Neutrophil (primary cell): ENCODE measurements around the gene RNPEPL1.

Source experiments
- H3K27ac ChIP-seq: fragments of 200-600 bp; sonication (generic); 2 replicates; pipeline ENCODE4 v1.5.1; 2016; ENCODE audit warnings: mild to moderate bottlenecking, moderate library complexity
- H3K27me3 ChIP-seq: fragments of 200-600 bp; sonication (generic); 2 replicates; pipeline ENCODE4 v1.6.0; 2016; ENCODE audit warnings: mild to moderate bottlenecking
- H3K36me3 ChIP-seq: fragments of 200-600 bp; sonication (generic); 2 replicates; pipeline ENCODE4 v1.5.1; 2017
- H3K4me1 ChIP-seq, 2 experiments: fragments of 200-600 bp in 1 of 2; sonication (generic) in 1 of 2; 1 replicate in 1 of 2; 2 replicates in 1 of 2; pipeline versions ENCODE4 v1.5.1 to v1.6.1; 2013 to 2016; ENCODE audit warnings: low read depth in 1 of 2, low read length in 1 of 2, mild to moderate bottlenecking in 1 of 2, moderate library complexity in 1 of 2; ENCODE audit not compliant: control insufficient read depth in 1 of 2, insufficient read depth in 1 of 2
- H3K4me3 ChIP-seq, 2 experiments: fragments of 200-600 bp in 1 of 2; sonication (generic) in 1 of 2; 1 replicate in 1 of 2; 2 replicates in 1 of 2; pipeline ENCODE4 v1.5.1; 2013 to 2016; ENCODE audit warnings: low read depth in 1 of 2, low read length in 1 of 2, mild to moderate bottlenecking in 1 of 2, moderate library complexity in 1 of 2
- H3K9me3 ChIP-seq: fragments of 200-600 bp; sonication (generic); 2 replicates; pipeline ENCODE4 v1.5.1; 2016
- CTCF ChIP-seq: fragments of 200-600 bp; sonication (generic); IDR thresholded peaks from 2 replicates; pipeline ENCODE4 v1.5.1; 2016; ENCODE audit warnings: antibody characterized with exemption

Gene RNPEPL1

DNA sequence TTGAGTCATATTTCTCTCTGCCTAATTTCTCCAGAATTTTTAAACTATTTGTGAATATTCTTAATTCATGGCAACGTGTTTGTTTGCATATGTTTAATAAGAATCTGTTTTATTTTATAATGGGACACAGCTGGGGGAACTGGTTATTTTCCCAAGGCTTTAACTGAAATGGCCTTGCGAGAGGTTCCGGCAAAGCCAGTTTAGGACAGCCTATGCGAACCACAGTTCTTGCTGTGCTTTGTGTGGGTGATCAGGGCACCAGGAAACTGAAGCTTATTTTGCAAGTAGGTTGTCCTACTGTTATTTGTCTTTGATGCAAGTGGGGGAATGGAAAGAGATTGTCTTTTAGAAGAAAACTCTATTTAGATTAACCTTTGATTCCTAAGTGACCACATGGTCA lies 17.0 kb upstream of the RNPEPL1 start:
- Histone ChIP-seq H3K9me3 (no peaks in the 10 kb centered on the region), H3K27me3 (no peaks in the 10 kb centered on the region), H3K36me3 (peaks cover 24% of the 10 kb centered on the region), H3K4me1 (no peaks in the 10 kb centered on the region), H3K27ac (no peak overlapping the region), H3K4me3 (no peak overlapping the region)
- TF ChIP-seq CTCF = no peak

DNA sequence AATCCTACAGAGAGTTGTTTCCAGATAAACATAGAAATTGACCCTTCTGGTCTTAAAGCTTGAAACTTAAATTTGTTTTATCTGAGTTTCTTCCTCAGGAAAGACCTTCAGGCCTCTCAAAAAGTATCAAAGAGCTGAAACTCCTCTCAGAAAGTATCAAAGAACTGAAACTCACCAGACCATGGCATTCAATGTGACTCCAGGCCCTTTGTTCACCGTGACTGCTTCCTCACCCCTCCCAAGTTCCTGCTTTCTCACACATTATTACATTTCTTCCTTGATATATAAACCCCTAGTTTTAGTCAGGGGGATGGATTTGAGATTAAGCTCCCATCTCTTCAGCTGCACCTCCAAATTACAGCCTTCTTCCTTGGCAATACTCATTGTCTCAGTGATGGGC lies 16.5 kb upstream of the RNPEPL1 start:
- no peak overlapping the region for H3K4me3 ChIP-seq
- H3K27ac ChIP-seq = no peak overlapping the region
- H3K27me3 ChIP-seq = no peaks in the 10 kb centered on the region
- peaks cover 24% of the 10 kb centered on the region for H3K36me3 ChIP-seq
- peaks cover under 1 to 2% of the 10 kb centered on the region in 2 experiments for H3K4me1 ChIP-seq
- no peaks in the 10 kb centered on the region for H3K9me3 ChIP-seq
- no peak for TF ChIP-seq CTCF

- Histone ChIP-seq H3K4me1 (peaks cover 18 to 22% of the 10 kb centered on the region in 2 experiments), H3K36me3 (peaks cover 24% of the 10 kb centered on the region), H3K4me3 (no peak overlapping the region), H3K27me3 (peaks cover 15% of the 10 kb centered on the region), H3K27ac (no peak overlapping the region), H3K9me3 (no peaks in the 10 kb centered on the region)
- no peak for TF ChIP-seq CTCF
Observed at GRCh38 chr2:240553956-240554480, 14.3 kb upstream of the RNPEPL1 start.

DNA sequence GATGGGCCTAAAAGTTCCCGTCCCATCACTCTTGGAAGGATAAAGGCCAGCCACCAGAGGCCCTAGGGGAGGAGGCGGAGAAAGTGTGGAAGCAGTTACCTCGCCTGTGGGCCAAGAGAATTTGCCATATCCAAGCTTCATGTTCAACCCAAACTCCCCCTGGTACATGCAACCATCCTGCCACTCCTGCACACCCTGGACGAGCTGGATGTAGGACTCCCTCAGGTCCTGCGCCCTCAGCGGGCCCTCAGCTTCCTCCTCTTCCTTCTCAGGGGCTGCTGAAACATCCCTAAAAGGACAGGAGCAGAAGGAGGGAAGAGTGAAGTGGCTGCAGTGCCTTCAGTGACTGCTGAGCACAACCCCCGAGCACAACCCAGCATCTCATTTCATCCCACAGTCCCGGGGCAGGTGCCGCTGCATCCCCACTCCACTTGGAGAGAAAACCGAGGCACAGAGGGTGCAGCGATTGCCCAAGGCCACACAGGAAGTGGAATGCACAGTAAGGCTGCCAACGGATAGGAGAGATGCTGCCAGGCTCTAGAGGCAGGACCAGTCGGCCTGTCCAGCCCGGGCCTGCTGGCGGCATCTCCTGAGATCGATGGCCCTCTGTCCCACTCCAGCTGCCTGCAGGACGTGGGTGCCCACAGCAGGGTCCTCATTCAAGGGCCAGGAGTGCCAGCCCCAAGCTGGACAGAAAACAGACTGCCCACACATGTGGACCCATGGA lies 13.4 kb upstream of the RNPEPL1 start:
- H3K36me3 ChIP-seq = peaks cover 24% of the 10 kb centered on the region
- no peaks in the 10 kb centered on the region for H3K9me3 ChIP-seq
- H3K27me3 ChIP-seq = peaks cover 15% of the 10 kb centered on the region
- no peak for TF ChIP-seq CTCF
- H3K4me1 ChIP-seq = peaks cover 27 to 31% of the 10 kb centered on the region in 2 experiments
- H3K27ac ChIP-seq = no peak overlapping the region
- no peak overlapping the region for H3K4me3 ChIP-seq

GRCh38 chr2:240555541-240556250 lies 12.6 kb upstream of the RNPEPL1 start:
- no peak for TF ChIP-seq CTCF
- Histone ChIP-seq H3K4me1 (peaks cover 29 to 36% of the 10 kb centered on the region in 2 experiments), H3K36me3 (peaks cover 24% of the 10 kb centered on the region)

More at GRCh38 chr2:240555541-240556250, 12.6 kb upstream of the RNPEPL1 start:
- Histone ChIP-seq H3K27ac (no peak overlapping the region), H3K27me3 (peaks cover 15% of the 10 kb centered on the region), H3K9me3 (no peaks in the 10 kb centered on the region), H3K4me3 (no peak overlapping the region)
